GM12872 (cell line): ENCODE data around the gene VTCN1.

Experiments
- CTCF ChIP-seq: IDR thresholded peaks from 3 replicates; pipeline ENCODE4 v1.5.1; 2011; ENCODE audit warnings: low read depth, mild to moderate bottlenecking, low read length, moderate library complexity; ENCODE audit not compliant: insufficient read depth

Gene VTCN1

DNA sequence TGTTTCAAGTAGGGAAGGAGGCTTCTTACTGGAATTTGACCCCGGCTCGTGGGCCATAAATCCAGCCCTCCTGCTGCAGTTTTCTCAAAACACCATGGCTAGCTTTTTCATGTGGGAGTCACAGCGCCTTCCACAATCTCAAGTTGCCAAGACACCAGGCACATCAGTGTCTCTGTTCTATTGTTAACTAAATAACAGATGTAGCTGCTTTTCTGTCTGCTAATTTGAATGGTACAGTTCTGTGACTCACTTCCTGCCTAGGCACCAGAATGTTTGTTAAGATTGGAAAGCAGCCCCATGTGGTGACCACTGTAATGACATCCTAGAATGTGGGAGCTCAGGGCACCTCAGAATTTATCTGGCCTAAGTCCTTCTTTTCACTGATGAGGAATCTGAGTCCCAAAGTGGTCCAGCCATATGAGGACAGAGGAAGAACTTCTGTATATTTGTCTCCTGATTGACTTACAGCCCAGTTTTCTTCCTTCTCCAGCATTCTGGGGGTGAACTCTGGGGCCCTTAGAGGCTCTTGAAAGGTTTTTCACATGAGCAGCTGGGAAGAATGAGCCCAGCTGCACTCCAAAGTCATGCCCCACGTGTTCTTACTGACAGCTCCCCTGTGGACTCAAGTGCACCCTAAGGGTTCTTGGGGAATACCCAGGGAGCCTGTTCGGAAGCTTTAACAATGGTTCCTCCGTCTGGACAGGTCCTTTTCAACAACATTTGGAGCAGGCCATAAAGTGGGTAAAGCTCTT, 116.7 kb downstream of the VTCN1 start:
- TF ChIP-seq CTCF: peak; percentile 47; the same call in 2 of the 3 replicates
